Endothelial cell of umbilical vein (primary cell): ENCODE measurements around the gene PPM1D. TPM values are rescaled to one million over a fixed set of nuclear protein-coding genes. Genes with fewer than 3 reads are reported as not detected.
A peak's percentile ranks its signal among the peaks of the same experiment; 100 is the strongest.
"Not testable (repeated sequence)": the region's sequence is repeated elsewhere in the genome, so short reads cannot be mapped to it uniquely, and the experiment has no call there.

Experiments
- BruUV-seq: library from RNA; stranded (reverse); fragments of 400-500 nt; replicated peaks from 2 replicates; lab custom pipeline; 2021; lab: Mats Ljungman, UMichigan
- CTCF ChIA-PET: fragments of 300-600, 350-600 bp; sonication (Branson Sonifier 250); formaldehyde crosslinking; loops from one replicate; lab custom pipeline; 2021; ENCODE audit warnings: antibody characterized with exemption, inconsistent platforms; lab: Charles Lee
- POLR2A ChIA-PET: fragments of 300-600, 350-600 bp; sonication (Branson Sonifier 250); formaldehyde crosslinking; loops from one replicate; lab custom pipeline; 2021; ENCODE audit warnings: antibody characterized with exemption, inconsistent platforms; lab: Charles Lee
- DNase-seq: peaks from one replicate; pipeline ENCODE4 v3.0.0-alpha.2; 2011; ENCODE audit warnings: low read depth, low spot score
- FAIRE-seq: peaks from 2 replicates; lab custom pipeline; 2011; peaks lifted over from hg19 to GRCh38; lab: Jason Lieb, UNC
- H2AFZ ChIP-seq: 2 replicates; pipeline ENCODE4 v1.6.0; 2012; ENCODE audit warnings: low read depth, low read length, control low read depth, inconsistent platforms
- H3K27ac ChIP-seq: 2 replicates; pipeline ENCODE4 v1.5.1; 2011; ENCODE audit warnings: low read depth, mild to moderate bottlenecking, control low read depth, low read length, moderate library complexity; ENCODE audit not compliant: insufficient read depth
- H3K27me3 ChIP-seq, 2 experiments: 2 replicates each; pipeline versions ENCODE4 v1.6.0 to v1.6.1; 2011; ENCODE audit warnings: low read length in 2 of 2, mixed read lengths in 1 of 2; ENCODE audit not compliant: control insufficient read depth in 2 of 2, insufficient read depth in 2 of 2
- H3K36me3 ChIP-seq, 2 experiments: 2 replicates in 1 of 2; 3 replicates in 1 of 2; pipeline ENCODE4 v1.5.1; 2011; ENCODE audit warnings: low read length in 2 of 2, mild to moderate bottlenecking in 1 of 2, moderate library complexity in 1 of 2; ENCODE audit not compliant: control insufficient read depth in 2 of 2, insufficient read depth in 2 of 2; ENCODE audit errors: extremely low read depth in 1 of 2
- H3K4me1 ChIP-seq: 3 replicates; pipeline ENCODE4 v1.5.1; 2011; ENCODE audit warnings: mild to moderate bottlenecking, low read length; ENCODE audit not compliant: control insufficient read depth, insufficient read depth; ENCODE audit errors: extremely low read depth
- H3K4me2 ChIP-seq: 2 replicates; pipeline ENCODE4 v1.6.1; 2011; ENCODE audit warnings: low read length, control low read depth, mixed read lengths; ENCODE audit not compliant: insufficient read depth
- H3K4me3 ChIP-seq, 3 experiments: fragments of 200-600 bp in 1 of 3; sonication (generic), shearing (Covaris generic) in 1 of 3; replicated peaks in 1 of 3; 2 replicates each; pipeline ENCODE4 v1.5.1; 2011 to 2016; ENCODE audit warnings: control low read depth in 3 of 3, low read length in 3 of 3, mild to moderate bottlenecking in 2 of 3, inconsistent platforms in 1 of 3, low read depth in 1 of 3, moderate library complexity in 1 of 3; ENCODE audit not compliant: insufficient read depth in 1 of 3
- H3K79me2 ChIP-seq: 2 replicates; pipeline ENCODE4 v1.6.0; 2012; ENCODE audit warnings: low read length, inconsistent platforms; ENCODE audit not compliant: control insufficient read depth, insufficient read depth
- H3K9ac ChIP-seq: replicated peaks from 2 replicates; pipeline ENCODE3; 2011; ENCODE audit warnings: low read length, control low read depth; ENCODE audit not compliant: insufficient read depth; ENCODE audit errors: extremely low read depth
- H3K9me1 ChIP-seq: replicated peaks from 3 replicates; pipeline ENCODE4 v1.6.0; 2011; ENCODE audit warnings: mild to moderate bottlenecking, low read length; ENCODE audit not compliant: control insufficient read depth, insufficient read depth; ENCODE audit errors: extremely low read depth
- H3K9me3 ChIP-seq: replicated peaks from 2 replicates; pipeline ENCODE4 v1.5.1; 2012; ENCODE audit warnings: low read length, inconsistent platforms; ENCODE audit not compliant: control insufficient read depth, insufficient read depth
- H4K20me1 ChIP-seq: replicated peaks from 2 replicates; pipeline ENCODE3; 2011; ENCODE audit warnings: mild to moderate bottlenecking, low read length; ENCODE audit not compliant: control insufficient read depth, insufficient read depth; ENCODE audit errors: extremely low read depth
- EZH2 ChIP-seq: IDR thresholded peaks from 2 replicates; pipeline ENCODE4 v1.6.1; 2012; ENCODE audit warnings: borderline replicate concordance, low read depth, mild to moderate bottlenecking, moderate library complexity, low read length, inconsistent platforms; ENCODE audit not compliant: severe bottlenecking
- FOS ChIP-seq: IDR thresholded peaks from 2 replicates; pipeline ENCODE4 v1.6.1; 2011; ENCODE audit warnings: mild to moderate bottlenecking, low read length, moderate library complexity, borderline replicate concordance; ENCODE audit not compliant: insufficient read depth
- GATA2 ChIP-seq: IDR thresholded peaks from 2 replicates; pipeline ENCODE4 v1.7.0; 2011; ENCODE audit warnings: low read depth, mild to moderate bottlenecking, moderate library complexity, mixed read lengths, low read length; ENCODE audit not compliant: insufficient read length, insufficient read depth
- JUN ChIP-seq: IDR thresholded peaks from 2 replicates; pipeline ENCODE4 v1.6.1; 2011; ENCODE audit warnings: borderline replicate concordance, low read depth; ENCODE audit not compliant: insufficient read length, insufficient read depth
- MYC ChIP-seq: IDR thresholded peaks from one replicate; pipeline ENCODE4 v1.6.1; 2011; ENCODE audit warnings: mild to moderate bottlenecking, low read depth, low read length
- POLR2A ChIP-seq: IDR thresholded peaks from 2 replicates; pipeline ENCODE4 v1.6.1; 2012; ENCODE audit warnings: low read depth, mild to moderate bottlenecking, control low read depth, low read length
- POLR2AphosphoS5 ChIP-seq: IDR thresholded peaks from 2 replicates; pipeline ENCODE4 v1.6.1; 2012; ENCODE audit warnings: low read depth, mild to moderate bottlenecking, control low read depth, low read length, moderate library complexity; ENCODE audit not compliant: insufficient read depth
- dilution Hi-C: fragments of 300-500 bp; cut with MboI; formaldehyde crosslinking; loops from one replicate; pipeline ENCODE4 v1.15.0; 2019; ENCODE audit warnings: low sequenced_read_pairs; ENCODE audit not compliant: extremely low pct_ligation_motif_present
- intact Hi-C: fragments of 100-400 bp; cut with micrococcal nuclease; formaldehyde crosslinking; loops from one replicate; pipeline ENCODE4 v1.10.0; 2022
- polyA plus RNA-seq, 4 experiments: library from polyadenylated mRNA; depleted of rRNA in 3 of 4; stranded (reverse) in 3 of 4; unstranded in 1 of 4; fragments of >200 nt; gene quantifications; 2 replicates each; pipeline versions ENCODE4 v1.2.1 to v1.2.3, GENCODE V29; 2011 to 2012; ENCODE audit warnings: missing spikeins in 1 of 4
- total RNA-seq: library from RNA; stranded (reverse); gene quantifications from 2 replicates; pipeline ENCODE4 v1.2.3, GENCODE V29; 2021
- TF ChIP-seq, protein P1 (sequence below), 2 donors: IDR thresholded peaks; 1 replicate in 1 of 2; 2 replicates in 1 of 2; pipeline ENCODE4 v1.5.1; 2011; ENCODE audit warnings: low read length in 2 of 2, mild to moderate bottlenecking in 2 of 2, moderate library complexity in 2 of 2, control low read depth in 1 of 2, inconsistent platforms in 1 of 2, low read depth in 1 of 2; ENCODE audit not compliant: insufficient read depth in 1 of 2; ENCODE audit errors: extremely low read depth in 1 of 2
- TF ChIP-seq, protein P2 (sequence below): IDR thresholded peaks from 2 replicates; pipeline ENCODE4 v1.6.1; 2011; ENCODE audit not compliant: insufficient read depth, insufficient read length

The PPM1D gene
- total and polyA plus RNA-seq, 2 donors (not counting 3 experiments of a cell fraction or from before 2014, with no cell fraction given): 7.9 to 19.0 TPM

DNA sequence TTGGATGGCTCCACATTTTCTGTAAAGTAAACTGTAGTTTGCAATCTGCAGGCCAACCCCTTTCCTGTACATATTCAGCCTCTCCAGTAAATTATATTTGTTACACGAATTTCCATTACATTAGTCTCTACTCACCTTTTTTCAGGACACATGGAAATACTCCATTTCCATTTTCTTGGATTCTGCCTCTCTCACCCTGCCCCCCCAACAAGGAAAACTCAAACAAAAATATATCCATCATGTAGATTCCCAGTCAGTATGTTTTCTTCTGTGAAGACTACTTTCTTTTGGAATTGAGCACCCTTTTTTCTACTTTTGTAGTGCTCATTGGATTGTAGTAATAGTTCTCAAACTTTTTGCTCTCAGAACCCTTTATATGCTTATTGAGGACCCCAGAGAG is 2.9 kb downstream of the PPM1D start:
- H3K9ac ChIP-seq: peak overlapping the region; percentile 84
- CTCF ChIA-PET: interaction anchor here (1.0 to 7.4 kb wide), 4 partner anchors 13 to 36 kb away, joined by 4 to 162 read pairs (median 13); no protein-coding TSS in a partner anchor

DNA sequence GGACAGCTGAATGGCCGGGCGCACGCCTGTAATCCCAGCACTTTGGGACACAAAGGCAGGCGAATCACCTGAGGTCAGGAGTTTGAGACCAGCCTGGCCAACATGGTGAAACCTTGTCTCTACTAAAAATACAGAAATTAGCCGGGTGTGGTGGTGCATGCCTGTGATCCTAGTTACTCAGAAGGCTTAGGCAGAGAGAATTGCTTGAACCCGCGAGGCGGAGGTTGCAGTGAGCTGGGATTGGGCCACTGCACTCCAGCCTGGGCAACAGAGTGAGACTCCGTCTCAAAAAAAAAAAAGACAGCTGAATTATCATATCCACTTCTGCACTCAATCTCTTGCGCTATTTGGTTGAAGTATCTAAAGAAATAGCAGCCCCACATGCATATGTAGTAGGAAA is 3.5 kb downstream of the PPM1D start:
- FAIRE-seq: not testable (repeated sequence)
- peak overlapping the region; percentile 21 for H3K4me2 ChIP-seq
- POLR2A ChIA-PET: interaction anchor here (0.6 kb wide), 1 partner anchor 27 kb away, joined by 4 read pairs; no protein-coding TSS in a partner anchor

More for the DNA sequence above, 2.9 kb downstream of the PPM1D start:
- no peaks in the 10 kb centered on the region for H3K27me3 ChIP-seq
- POLR2A ChIA-PET: no interaction called here
- H3K9me3 ChIP-seq: no peaks in the 10 kb centered on the region
- DNase-seq (no peak), FAIRE-seq (no peak)
- H3K9me1 ChIP-seq: no peaks in the 10 kb centered on the region
- peaks cover 19% of the 10 kb centered on the region for H3K4me1 ChIP-seq
- dilution Hi-C loops: no loop called here
- TF ChIP-seq MYC (no peak), POLR2A (no peak), EZH2 (no peak), POLR2AphosphoS5 (no peak), GATA2 (no peak), FOS (no peak), JUN (no peak)
- TF ChIP-seq, protein P1, sequence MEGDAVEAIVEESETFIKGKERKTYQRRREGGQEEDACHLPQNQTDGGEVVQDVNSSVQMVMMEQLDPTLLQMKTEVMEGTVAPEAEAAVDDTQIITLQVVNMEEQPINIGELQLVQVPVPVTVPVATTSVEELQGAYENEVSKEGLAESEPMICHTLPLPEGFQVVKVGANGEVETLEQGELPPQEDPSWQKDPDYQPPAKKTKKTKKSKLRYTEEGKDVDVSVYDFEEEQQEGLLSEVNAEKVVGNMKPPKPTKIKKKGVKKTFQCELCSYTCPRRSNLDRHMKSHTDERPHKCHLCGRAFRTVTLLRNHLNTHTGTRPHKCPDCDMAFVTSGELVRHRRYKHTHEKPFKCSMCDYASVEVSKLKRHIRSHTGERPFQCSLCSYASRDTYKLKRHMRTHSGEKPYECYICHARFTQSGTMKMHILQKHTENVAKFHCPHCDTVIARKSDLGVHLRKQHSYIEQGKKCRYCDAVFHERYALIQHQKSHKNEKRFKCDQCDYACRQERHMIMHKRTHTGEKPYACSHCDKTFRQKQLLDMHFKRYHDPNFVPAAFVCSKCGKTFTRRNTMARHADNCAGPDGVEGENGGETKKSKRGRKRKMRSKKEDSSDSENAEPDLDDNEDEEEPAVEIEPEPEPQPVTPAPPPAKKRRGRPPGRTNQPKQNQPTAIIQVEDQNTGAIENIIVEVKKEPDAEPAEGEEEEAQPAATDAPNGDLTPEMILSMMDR (IDR thresholded peaks at IDR 0.05; ENCODE audit: extremely low read depth in 1 of 2, insufficient read depth in 1 of 2, low read depth in 1 of 2, low read length in 2 of 2): no peak
- TF ChIP-seq, protein P2, sequence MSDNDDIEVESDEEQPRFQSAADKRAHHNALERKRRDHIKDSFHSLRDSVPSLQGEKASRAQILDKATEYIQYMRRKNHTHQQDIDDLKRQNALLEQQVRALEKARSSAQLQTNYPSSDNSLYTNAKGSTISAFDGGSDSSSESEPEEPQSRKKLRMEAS: no peak
- peaks cover 13% of the 10 kb centered on the region for H4K20me1 ChIP-seq
- no peaks in the 10 kb centered on the region for H3K36me3 ChIP-seq
- H3K79me2 ChIP-seq: peaks cover 76% of the 10 kb centered on the region
- H3K4me3 ChIP-seq: peak overlapping the region in 2 of 3 experiments; percentile 96 to 98
- peak overlapping the region; percentile 96 for H3K4me2 ChIP-seq
- no peak overlapping the region for H2AFZ ChIP-seq
- BruUV-seq: no TSS peak
- intact Hi-C loops: loop anchor here (1.0 kb wide), 1 partner anchor 35 kb away; no protein-coding TSS in a partner anchor
- H3K27ac ChIP-seq: no peak overlapping the region

More for the DNA sequence above, 3.5 kb downstream of the PPM1D start:
- BruUV-seq, DNase-seq, H3K9me1 ChIP-seq, H3K9me3 ChIP-seq, intact Hi-C loops, H3K27me3 ChIP-seq, dilution Hi-C loops, H2AFZ ChIP-seq, H3K9ac ChIP-seq, H3K27ac ChIP-seq, H3K36me3 ChIP-seq, H3K4me3 ChIP-seq: not testable (repeated sequence)
- Histone ChIP-seq H3K4me1 (peaks cover 19% of the 10 kb centered on the region), H4K20me1 (peaks cover 13% of the 10 kb centered on the region), H3K79me2 (peaks cover 83% of the 10 kb centered on the region)
- CTCF ChIA-PET: interaction anchor here (0.7 to 7.4 kb wide), 4 partner anchors 29 to 130 kb away, joined by 4 to 162 read pairs (median 8); no protein-coding TSS in a partner anchor
